ENCODE results near the gene FAM3A.

Gene FAM3A

DNA sequence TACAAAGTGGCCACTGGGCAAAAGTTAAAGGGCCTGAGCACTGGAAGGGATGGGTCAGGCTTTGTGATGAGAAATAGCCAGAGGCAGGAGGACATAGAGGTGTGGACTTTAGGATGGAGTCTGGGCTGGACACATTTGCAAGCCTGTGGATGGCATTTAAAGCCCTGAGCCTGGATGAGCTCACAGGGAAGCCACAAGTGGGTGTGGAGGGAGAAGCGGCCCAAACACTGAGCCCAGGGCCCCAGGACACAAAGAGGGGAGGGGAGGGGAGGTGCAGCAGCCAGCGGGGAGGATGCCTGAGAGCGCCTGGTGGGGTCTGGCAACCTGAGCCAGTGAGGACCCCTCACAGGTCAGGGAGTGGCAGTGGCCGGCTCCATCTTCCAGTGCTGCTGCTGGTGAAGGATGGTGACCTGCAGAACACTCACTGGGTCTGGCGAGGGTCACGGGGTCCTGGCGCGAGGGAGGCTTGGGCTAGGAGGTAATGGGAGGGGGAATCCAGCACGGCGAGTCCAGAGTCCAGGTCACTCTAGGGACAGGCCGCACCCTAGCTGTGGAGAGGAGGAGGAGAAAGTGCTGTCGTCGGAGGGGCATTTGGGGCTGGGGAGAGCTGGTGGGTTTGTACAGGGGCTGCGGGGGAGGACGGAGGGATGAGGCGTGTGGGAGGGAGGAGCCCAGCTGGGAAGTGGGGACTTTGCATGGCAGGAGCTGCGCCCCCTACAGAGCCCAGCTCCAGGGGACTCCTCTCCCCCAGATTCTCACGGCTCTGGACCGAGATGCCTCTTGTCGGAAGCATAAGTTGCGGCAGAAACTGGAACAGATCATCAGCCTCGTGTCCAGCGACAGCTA is 44.0 kb downstream of the FAM3A start:
- peaks cover 87% of the 10 kb centered on the region for H3K36me3 Mint-ChIP-seq (ENCODE audit: low read depth)
- H3K4me1 Mint-ChIP-seq (ENCODE audit: low read depth) = peaks cover 20% of the 10 kb centered on the region
- no peak overlapping the region for H3K4me3 Mint-ChIP-seq
- H3K27ac Mint-ChIP-seq = no peak overlapping the region
- no peaks in the 10 kb centered on the region for H3K27me3 Mint-ChIP-seq
- no peaks in the 10 kb centered on the region for H3K9me3 Mint-ChIP-seq
- intact Hi-C loops (cut with micrococcal nuclease) = no loop called here

DNA sequence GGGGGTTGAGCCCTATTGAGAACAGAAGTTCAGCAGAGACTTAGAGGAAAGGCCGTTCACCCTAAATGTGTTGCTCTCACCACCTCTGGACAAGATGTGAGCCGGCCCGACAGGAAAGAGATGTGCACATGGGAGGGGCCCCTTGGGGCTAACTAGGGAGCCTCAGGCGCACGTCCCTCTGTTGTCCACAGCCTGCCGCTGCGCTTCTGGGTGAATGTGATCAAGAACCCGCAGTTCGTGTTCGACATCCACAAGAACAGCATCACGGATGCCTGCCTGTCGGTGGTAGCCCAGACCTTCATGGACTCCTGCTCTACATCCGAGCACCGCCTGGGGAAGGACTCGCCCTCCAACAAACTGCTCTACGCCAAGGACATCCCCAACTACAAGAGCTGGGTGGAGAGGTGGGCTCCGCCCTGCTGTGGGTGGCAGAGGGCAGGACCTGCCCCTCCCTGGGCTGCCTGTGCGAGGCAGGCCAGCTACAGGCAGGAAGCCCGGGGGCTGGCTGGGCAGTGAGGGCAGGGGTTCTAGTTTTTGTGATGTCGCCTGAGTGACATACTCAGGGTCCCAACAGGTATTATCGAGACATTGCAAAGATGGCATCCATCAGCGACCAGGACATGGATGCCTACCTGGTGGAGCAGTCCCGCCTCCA is 45.0 kb downstream of the FAM3A start:
- Mint-ChIP-seq H3K4me1 (ENCODE audit: low read depth) (peaks cover 14% of the 10 kb centered on the region), H3K9me3 (no peaks in the 10 kb centered on the region), H3K27me3 (no peaks in the 10 kb centered on the region), H3K36me3 (ENCODE audit: low read depth) (peaks cover 90% of the 10 kb centered on the region), H3K4me3 (no peak overlapping the region), H3K27ac (no peak overlapping the region)
- intact Hi-C loops (cut with micrococcal nuclease) = no loop called here

DNA sequence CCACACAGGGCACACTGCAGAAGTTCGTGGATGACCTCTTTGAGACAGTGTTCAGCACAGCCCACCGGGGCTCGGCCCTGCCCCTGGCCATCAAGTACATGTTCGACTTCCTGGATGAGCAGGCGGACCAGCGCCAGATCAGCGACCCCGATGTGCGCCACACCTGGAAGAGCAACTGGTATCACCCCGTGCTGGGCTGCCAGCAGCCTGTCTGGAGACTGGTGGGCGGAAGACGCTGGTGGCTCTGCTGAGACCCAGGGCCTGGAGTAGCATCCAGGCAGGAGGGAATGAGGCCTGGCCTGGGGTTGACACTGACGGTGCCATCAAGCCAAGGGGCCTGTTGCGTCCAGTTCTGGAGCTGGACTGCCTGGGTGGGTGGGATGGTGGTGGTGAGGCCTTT is 45.6 kb downstream of the FAM3A start:
- no peaks in the 10 kb centered on the region for H3K9me3 Mint-ChIP-seq
- intact Hi-C loops (cut with micrococcal nuclease) = no loop called here
- peaks cover 92% of the 10 kb centered on the region for H3K36me3 Mint-ChIP-seq (ENCODE audit: low read depth)
- H3K4me3 Mint-ChIP-seq = no peak overlapping the region
- H3K27ac Mint-ChIP-seq = no peak overlapping the region
- H3K4me1 Mint-ChIP-seq (ENCODE audit: low read depth) = peaks cover 14% of the 10 kb centered on the region
- no peaks in the 10 kb centered on the region for H3K27me3 Mint-ChIP-seq

DNA sequence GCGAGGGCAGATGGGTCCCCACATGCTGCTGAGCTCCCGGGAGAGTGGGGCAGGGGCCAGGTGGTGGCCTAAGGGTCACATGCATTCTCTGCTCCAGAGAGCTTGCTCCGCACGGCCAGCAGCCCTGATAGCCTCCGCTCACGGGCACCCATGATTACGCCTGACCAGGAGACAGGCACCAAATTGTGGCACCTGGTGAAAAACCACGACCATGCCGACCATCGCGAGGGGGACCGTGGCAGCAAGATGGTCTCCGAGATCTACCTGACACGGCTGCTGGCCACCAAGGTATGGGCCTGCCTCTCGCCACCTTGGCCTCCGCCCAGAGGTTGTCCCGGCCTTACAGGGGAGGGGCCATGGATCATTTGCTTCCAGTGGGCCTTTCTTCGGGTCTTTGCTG is 46.2 kb downstream of the FAM3A start:
- H3K27ac Mint-ChIP-seq = no peak overlapping the region

DNA sequence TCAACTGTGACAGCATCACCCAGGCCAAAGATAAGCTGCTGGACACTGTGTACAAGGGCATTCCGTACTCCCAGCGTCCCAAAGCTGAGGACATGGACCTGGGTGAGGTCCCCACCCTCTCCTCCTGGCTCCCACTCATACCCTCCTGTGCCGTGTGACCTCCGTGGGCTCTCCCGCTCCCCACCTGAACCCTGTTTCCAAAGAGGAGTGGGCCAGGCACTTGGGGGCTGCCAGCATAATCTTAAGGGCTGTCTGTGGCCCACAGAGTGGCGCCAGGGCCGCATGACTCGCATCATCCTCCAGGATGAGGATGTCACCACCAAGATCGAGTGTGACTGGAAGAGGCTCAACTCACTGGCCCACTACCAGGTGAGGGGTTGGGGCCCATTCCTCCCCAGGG is 46.9 kb downstream of the FAM3A start:
- no peak overlapping the region for H3K4me3 Mint-ChIP-seq
- peaks cover 100% of the 10 kb centered on the region for H3K36me3 Mint-ChIP-seq (ENCODE audit: low read depth)
- intact Hi-C loops (cut with micrococcal nuclease) = no loop called here
- H3K27me3 Mint-ChIP-seq = no peaks in the 10 kb centered on the region
- H3K4me1 Mint-ChIP-seq (ENCODE audit: low read depth) = peaks cover 14% of the 10 kb centered on the region
- no peak overlapping the region for H3K27ac Mint-ChIP-seq
- no peaks in the 10 kb centered on the region for H3K9me3 Mint-ChIP-seq

More for the DNA sequence above, 46.2 kb downstream of the FAM3A start:
- no peaks in the 10 kb centered on the region for H3K27me3 Mint-ChIP-seq
- no peak overlapping the region for H3K4me3 Mint-ChIP-seq
- intact Hi-C loops (cut with micrococcal nuclease) = no loop called here
- peaks cover 14% of the 10 kb centered on the region for H3K4me1 Mint-ChIP-seq (ENCODE audit: low read depth)
- H3K36me3 Mint-ChIP-seq (ENCODE audit: low read depth) = peaks cover 94% of the 10 kb centered on the region
- no peaks in the 10 kb centered on the region for H3K9me3 Mint-ChIP-seq

DNA sequence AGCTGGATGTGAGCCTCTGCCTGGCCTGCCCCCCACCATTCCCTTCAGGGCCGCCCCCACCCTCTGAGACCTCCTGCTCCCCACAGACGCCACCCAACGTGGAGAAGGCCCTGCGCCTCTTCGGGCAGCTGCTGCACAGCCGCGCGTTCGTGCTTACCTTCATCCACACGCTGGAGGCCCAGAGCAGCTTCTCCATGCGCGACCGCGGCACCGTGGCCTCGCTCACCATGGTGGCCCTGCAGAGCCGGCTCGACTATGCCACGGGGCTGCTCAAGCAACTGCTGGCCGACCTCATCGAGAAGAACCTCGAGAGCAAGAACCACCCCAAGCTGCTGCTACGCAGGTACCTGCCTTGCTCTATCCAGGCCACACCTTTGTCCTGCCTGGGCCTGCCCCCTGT is 47.8 kb downstream of the FAM3A start:
- Mint-ChIP-seq H3K4me3 (no peak overlapping the region), H3K36me3 (ENCODE audit: low read depth) (peaks cover 100% of the 10 kb centered on the region), H3K27ac (no peak overlapping the region), H3K9me3 (no peaks in the 10 kb centered on the region), H3K27me3 (no peaks in the 10 kb centered on the region), H3K4me1 (ENCODE audit: low read depth) (peaks cover 11% of the 10 kb centered on the region)
- intact Hi-C loops (cut with micrococcal nuclease) = no loop called here

DNA sequence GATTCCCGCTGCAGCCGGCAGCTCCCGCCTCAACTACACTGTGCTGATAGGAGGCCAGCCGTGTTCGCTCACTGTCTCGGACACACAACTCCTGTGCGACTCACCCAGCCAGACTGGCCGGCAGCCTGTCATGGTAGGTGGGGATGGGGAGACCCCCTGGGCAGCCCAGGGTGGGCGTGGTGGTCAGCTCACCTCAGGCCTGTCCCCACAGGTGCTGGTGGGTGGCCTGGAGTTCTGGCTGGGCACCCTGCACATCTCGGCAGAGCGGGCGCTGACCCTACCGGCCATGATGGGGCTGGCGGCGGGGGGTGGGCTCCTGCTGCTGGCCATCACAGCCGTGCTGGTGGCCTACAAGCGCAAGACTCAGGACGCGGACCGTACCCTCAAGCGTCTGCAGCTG is 48.5 kb downstream of the FAM3A start:
- H3K27ac Mint-ChIP-seq = no peak overlapping the region
- H3K9me3 Mint-ChIP-seq = no peaks in the 10 kb centered on the region
- intact Hi-C loops (cut with micrococcal nuclease) = no loop called here
- H3K4me3 Mint-ChIP-seq = no peak overlapping the region
- no peaks in the 10 kb centered on the region for H3K27me3 Mint-ChIP-seq
- peaks cover 100% of the 10 kb centered on the region for H3K36me3 Mint-ChIP-seq (ENCODE audit: low read depth)
- H3K4me1 Mint-ChIP-seq (ENCODE audit: low read depth) = peaks cover 4% of the 10 kb centered on the region

DNA sequence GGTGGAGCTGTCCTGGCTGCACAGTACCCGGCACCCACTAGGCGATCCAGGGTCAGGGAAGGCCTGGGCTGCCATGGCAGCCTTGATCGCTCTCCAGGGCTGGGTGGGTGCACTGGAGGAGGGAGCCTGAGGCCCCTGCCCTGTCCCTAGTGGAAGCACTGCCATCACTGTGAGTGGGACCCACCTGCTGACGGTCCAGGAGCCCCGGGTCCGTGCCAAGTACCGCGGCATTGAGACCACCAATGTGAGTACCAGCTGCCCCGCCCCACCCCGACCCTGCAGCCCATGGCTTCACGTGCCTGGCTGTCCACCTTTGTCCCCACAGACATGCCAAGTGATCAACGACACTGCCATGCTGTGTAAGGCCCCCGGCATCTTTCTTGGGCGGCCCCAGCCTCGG is 49.1 kb downstream of the FAM3A start:
- Mint-ChIP-seq H3K36me3 (ENCODE audit: low read depth) (peaks cover 100% of the 10 kb centered on the region), H3K4me3 (no peak overlapping the region), H3K4me1 (ENCODE audit: low read depth) (peaks cover 3% of the 10 kb centered on the region), H3K9me3 (no peaks in the 10 kb centered on the region), H3K27me3 (peaks cover 2% of the 10 kb centered on the region), H3K27ac (no peak overlapping the region)
- intact Hi-C loops (cut with micrococcal nuclease) = no loop called here

DNA sequence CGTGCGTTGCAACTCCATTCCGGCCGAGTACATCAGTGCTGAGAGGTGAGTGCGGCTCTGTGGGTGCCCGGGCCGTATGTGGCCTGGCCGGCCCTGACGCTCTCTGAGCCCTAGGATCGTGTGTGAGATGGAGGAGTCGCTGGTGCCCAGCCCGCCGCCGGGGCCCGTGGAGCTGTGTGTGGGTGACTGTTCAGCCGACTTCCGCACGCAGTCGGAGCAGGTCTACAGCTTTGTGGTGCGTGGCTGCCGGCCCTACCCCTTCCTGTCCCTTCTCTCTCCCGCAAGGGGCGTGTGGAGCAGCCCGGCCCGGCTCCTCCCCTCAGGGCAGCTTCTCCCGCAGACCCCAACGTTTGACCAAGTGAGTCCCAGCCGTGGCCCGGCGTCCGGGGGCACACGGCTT is 50.0 kb downstream of the FAM3A start:
- Mint-ChIP-seq H3K9me3 (no peaks in the 10 kb centered on the region), H3K4me1 (ENCODE audit: low read depth) (peaks cover 9% of the 10 kb centered on the region), H3K36me3 (ENCODE audit: low read depth) (peaks cover 100% of the 10 kb centered on the region), H3K27me3 (peaks cover 4% of the 10 kb centered on the region), H3K27ac (no peak overlapping the region), H3K4me3 (no peak overlapping the region)
- intact Hi-C loops (cut with micrococcal nuclease) = no loop called here

DNA sequence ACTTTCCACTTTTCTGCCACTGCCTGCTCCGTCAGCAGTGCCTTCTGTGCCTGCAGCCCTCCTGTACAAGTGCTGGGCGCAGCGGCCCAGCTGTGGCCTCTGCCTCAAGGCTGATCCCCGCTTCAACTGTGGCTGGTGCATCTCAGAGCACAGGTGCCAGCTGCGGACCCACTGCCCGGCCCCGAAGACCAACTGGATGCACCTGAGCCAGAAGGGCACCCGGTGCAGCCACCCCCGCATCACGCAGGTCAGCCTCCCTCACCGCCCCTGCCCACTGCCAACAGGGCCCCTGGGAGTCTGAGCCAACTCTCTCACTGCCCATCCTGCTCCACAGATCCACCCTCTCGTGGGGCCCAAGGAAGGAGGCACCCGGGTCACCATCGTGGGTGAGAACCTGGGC is 50.4 kb downstream of the FAM3A start:
- intact Hi-C loops (cut with micrococcal nuclease) = no loop called here
- H3K27me3 Mint-ChIP-seq = peaks cover 4% of the 10 kb centered on the region
- H3K27ac Mint-ChIP-seq = no peak overlapping the region
- no peaks in the 10 kb centered on the region for H3K9me3 Mint-ChIP-seq
- H3K4me1 Mint-ChIP-seq (ENCODE audit: low read depth) = peaks cover 9% of the 10 kb centered on the region
- no peak overlapping the region for H3K4me3 Mint-ChIP-seq
- H3K36me3 Mint-ChIP-seq (ENCODE audit: low read depth) = peaks cover 100% of the 10 kb centered on the region

DNA sequence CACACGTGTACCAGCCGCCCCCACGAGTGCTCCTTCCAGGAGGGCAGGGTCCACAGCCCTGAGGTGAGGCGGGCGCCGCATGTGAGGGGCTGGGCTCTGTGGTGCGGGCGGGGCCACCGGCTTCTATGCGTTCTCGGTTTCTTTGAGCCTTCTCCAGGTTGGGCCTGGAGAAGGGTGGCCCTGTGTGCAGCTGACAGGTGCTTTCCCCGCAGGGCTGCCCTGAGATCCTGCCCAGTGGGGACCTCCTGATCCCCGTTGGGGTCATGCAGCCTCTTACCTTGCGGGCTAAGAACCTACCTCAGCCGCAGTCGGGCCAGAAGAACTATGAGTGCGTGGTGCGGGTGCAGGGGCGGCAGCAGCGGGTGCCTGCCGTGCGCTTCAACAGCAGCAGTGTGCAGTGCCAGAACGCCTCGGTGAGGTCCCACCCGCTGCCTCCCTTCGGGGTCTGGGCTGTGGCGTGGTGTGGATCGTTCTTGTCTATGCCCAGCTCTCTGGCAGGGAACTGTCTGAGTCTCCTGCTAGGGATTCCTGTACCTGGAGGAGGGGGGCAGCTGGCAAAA is 51.1 kb downstream of the FAM3A start:
- Mint-ChIP-seq H3K27me3 (peaks cover 8% of the 10 kb centered on the region), H3K4me3 (no peak overlapping the region), H3K4me1 (ENCODE audit: low read depth) (peaks cover 16% of the 10 kb centered on the region), H3K36me3 (ENCODE audit: low read depth) (peaks cover 100% of the 10 kb centered on the region), H3K9me3 (no peaks in the 10 kb centered on the region), H3K27ac (no peak overlapping the region)
- intact Hi-C loops (cut with micrococcal nuclease) = no loop called here

DNA sequence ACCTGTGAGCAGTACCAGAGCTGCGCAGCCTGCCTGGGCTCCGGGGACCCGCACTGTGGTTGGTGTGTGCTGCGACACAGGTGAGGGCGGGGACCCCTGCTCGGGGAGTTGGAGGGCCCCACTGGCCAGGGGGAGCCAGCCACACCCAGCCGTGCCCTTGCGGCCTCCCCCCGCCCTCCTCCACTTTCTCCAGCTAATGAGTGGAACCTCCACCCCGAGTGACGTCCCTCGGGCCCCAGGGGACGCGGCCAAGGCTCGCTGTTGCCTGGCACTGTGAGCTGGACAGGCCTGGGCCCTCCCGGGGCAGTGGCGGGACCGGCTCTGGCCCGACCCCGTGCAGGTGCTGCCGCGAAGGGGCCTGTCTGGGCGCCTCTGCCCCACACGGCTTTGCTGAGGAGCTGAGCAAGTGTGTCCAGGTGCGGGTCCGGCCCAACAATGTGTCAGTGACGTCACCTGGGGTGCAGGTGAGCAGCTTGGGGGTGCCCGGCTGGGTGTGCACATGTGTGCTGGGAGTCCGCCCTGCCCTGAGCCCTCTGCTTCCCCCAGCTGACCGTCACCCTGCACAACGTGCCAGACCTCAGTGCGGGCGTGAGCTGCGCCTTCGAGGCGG is 52.3 kb downstream of the FAM3A start:
- peaks cover 24% of the 10 kb centered on the region for H3K4me1 Mint-ChIP-seq (ENCODE audit: low read depth)
- peaks cover 8% of the 10 kb centered on the region for H3K27me3 Mint-ChIP-seq
- H3K36me3 Mint-ChIP-seq (ENCODE audit: low read depth) = peaks cover 89% of the 10 kb centered on the region
- H3K4me3 Mint-ChIP-seq = no peak overlapping the region
- intact Hi-C loops (cut with micrococcal nuclease) = no loop called here
- no peaks in the 10 kb centered on the region for H3K9me3 Mint-ChIP-seq
- H3K27ac Mint-ChIP-seq = no peak overlapping the region

DNA sequence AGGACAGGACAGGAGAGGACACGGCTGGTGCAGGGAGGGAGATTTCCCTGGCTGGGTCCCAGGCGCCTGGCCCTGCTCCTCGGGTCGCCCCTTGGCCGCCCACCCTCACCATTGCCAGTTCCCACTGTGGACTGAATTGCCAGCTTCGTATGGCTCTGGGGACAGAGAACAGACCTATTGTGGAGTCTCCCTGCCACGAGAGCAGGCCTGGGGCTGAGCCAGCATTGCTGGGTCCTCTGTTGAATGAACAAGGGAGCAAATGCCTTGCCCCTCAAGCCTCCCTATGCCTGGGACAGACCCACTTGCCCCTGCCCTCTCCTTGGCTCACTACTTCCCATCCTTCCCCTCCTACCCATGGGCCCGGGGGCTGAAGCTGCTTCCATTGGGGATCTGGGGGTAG is 53.6 kb downstream of the FAM3A start:
- no peak overlapping the region for H3K4me3 Mint-ChIP-seq
- peaks cover 27% of the 10 kb centered on the region for H3K4me1 Mint-ChIP-seq (ENCODE audit: low read depth)
- intact Hi-C loops (cut with micrococcal nuclease) = no loop called here
- peaks cover 76% of the 10 kb centered on the region for H3K36me3 Mint-ChIP-seq (ENCODE audit: low read depth)
- no peaks in the 10 kb centered on the region for H3K9me3 Mint-ChIP-seq
- H3K27me3 Mint-ChIP-seq = peaks cover 8% of the 10 kb centered on the region
- H3K27ac Mint-ChIP-seq = no peak overlapping the region

DNA sequence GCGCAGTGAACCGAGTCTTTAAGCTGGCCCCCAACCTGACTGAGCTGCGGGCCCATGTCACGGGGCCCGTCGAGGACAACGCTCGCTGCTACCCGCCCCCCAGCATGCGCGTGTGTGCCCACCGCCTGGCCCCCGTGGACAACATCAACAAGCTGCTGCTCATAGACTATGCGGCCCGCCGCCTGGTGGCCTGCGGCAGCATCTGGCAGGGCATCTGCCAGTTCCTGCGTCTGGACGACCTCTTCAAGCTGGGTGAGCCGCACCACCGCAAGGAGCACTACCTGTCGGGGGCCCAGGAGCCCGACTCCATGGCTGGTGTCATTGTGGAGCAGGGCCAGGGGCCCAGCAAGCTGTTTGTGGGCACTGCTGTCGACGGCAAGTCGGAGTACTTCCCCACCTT is 55.7 kb downstream of the FAM3A start:
- no peaks in the 10 kb centered on the region for H3K9me3 Mint-ChIP-seq
- H3K4me3 Mint-ChIP-seq = peak overlapping the region; percentile 76
- peaks cover 30% of the 10 kb centered on the region for H3K4me1 Mint-ChIP-seq (ENCODE audit: low read depth)
- H3K36me3 Mint-ChIP-seq (ENCODE audit: low read depth) = peaks cover 55% of the 10 kb centered on the region
- peaks cover 8% of the 10 kb centered on the region for H3K27me3 Mint-ChIP-seq
- H3K27ac Mint-ChIP-seq = no peak overlapping the region
- intact Hi-C loops (cut with micrococcal nuclease) = no loop called here

Data from dendritic cell treated with granulocyte-macrophage colony-stimulating factor and Interleukin-4, amounts not matched to agents 40 ng/mL and 50 ng/mL, for 4 days (primary cell).